GM18502 (cell line): Measurements from ENCODE around the gene TAF11L8.
"Not testable (repeated sequence)": the region's sequence is repeated elsewhere in the genome, so short reads cannot be mapped to it uniquely, and the experiment has no call there.

ENCODE experiments used
- ATAC-seq: cut with Tn5 transposase; IDR thresholded peaks from one replicate; pipeline ENCODE4 v1.9.1; 2021; ENCODE audit warnings: mild to moderate bottlenecking; ENCODE audit not compliant: unreplicated experiment, poor library complexity

The TAF11L8 gene

GRCh38 chr5:17590860-17591259 is at the start of gene TAF11L8:
TAF11L8 (minus strand) TSS chr5:17590960.
- ATAC-seq = not testable (repeated sequence)

- no peak for ATAC-seq
Measured at GRCh38 chr5:17634160-17634559, 43.4 kb upstream of the TAF11L8 start, which contains the start of gene TAF11L14. TAF11L14 (plus strand) TSS chr5:17634460.

- not testable (repeated sequence) for ATAC-seq
Measured at GRCh38 chr5:17631788-17632187, 41.0 kb upstream of the TAF11L8 start, which contains the start of gene TAF11L13. TAF11L13 (plus strand) TSS chr5:17632088.

DNA sequence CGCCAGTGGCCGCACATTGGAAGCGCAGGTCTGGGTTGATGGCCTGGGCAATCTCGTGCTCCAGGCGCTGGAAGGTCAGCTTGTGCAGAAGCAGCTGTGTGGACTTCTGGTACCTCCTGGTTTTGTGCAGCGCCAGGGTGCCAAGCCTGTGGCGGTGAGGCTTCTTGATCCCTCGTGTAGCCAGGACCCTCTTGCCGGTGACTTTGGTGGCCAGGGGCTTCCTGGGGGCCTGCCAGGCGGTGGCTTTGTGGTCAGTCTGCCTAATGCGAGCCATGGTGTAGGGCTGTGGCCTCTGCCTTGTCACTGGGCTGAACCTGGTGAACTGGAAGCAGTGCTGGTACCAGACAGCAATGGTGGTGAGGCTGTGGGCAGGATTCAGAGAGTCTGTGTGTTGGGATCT is 34.9 kb upstream of the TAF11L8 start:
- no peak for ATAC-seq

GRCh38 chr5:17620627-17621026 is 29.9 kb upstream of the TAF11L8 start:
- ATAC-seq = no peak

DNA sequence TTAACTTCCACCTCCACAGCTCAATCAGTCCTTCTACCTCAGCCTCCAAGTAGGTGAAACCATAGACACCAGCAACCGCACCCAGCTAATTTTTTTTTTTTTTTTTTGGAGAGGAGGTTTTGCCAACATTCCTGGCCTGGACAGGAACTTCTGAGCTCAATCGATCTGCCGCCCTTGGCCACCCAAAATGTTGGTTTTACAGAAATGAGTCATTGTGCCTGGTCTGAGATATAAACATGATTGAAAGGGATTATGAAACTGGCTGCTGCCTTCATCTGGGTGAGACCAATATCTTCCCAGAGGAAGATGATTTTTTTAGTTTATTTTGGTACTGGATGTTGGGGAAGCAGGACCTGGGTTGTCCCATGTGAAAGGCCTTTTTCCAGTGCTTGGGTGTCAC is 28.6 kb upstream of the TAF11L8 start:
- ATAC-seq = no peak

GRCh38 chr5:17614872-17615605 is 24.3 kb upstream of the TAF11L8 start:
- no peak for ATAC-seq

- ATAC-seq = not testable (repeated sequence)
Measured at GRCh38 chr5:17610092-17610491, 19.3 kb upstream of the TAF11L8 start, which contains the start of gene TAF11L12. TAF11L12 (plus strand) TSS chr5:17610392.

DNA sequence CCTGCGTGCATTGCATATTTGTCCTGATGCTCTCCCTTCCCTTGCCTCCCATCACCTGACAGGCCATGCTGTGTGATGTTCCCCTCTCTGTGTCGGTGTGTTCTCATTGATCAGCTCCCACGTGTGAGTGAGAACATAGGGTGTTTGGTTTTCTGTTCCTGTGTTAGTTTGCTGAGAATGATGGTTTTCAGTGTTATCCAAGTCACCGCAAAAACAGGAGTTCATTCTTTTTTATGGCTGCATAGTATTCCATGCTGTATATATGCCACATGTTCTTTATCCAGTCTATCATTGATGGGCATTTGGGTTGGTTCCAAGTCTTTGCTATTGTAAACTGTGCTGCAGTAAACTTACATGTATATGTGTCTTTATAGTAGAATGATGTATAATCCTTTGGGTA is 16.7 kb upstream of the TAF11L8 start:
- not testable (repeated sequence) for ATAC-seq

DNA sequence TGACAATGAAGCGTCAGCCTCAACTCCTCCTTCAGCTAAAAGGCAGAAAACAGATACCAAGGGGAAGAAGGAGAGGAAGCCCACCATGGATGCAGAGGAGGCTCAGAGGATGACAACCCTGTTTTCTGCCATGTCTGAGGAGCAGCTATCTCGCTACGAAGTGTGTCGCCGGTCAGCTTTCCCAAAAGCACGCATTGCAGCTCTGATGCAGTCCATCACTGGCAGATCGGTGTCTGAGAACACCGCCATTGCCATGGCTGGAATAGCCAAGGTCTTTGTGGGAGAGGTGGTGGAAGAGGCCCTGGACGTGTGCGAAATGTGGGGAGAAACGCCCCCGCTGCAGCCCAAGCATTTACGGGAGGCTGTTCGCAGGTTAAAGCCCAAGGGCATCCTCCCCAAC is 14.2 kb upstream of the TAF11L8 start:
- no peak for ATAC-seq

GRCh38 chr5:17603880-17604279 is 13.1 kb upstream of the TAF11L8 start, which contains the start of gene TAF11L11:
TAF11L11 (plus strand) TSS chr5:17604183.
- not testable (repeated sequence) for ATAC-seq

DNA sequence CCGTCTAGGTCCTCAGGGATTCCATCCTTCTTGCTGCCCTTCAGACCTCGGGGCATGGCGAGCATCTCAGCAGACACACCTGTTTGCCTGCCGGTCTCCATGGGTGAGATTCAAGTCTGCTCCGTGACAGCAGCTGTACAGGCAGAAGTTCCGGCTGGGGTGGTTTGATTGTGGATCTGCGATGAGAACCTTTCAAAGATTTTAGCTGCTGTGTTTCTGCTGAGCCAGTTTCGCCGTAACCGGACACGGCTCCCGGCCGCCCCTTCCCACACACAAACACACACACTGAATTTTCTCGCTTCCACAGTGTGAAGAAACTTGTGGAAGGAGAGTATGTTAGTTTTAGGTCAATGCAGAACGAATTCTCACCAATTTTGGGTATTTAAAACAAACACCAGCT is 7.0 kb upstream of the TAF11L8 start, which contains the start of gene TAF11L10:
TAF11L10 (minus strand) TSS at position 101 of the 400 bp plus-strand sequence.
- not testable (repeated sequence) for ATAC-seq

GRCh38 chr5:17594255-17594654 is 3.5 kb upstream of the TAF11L8 start, which contains the start of gene TAF11L9:
TAF11L9 (minus strand) TSS chr5:17594394.
- not testable (repeated sequence) for ATAC-seq

DNA sequence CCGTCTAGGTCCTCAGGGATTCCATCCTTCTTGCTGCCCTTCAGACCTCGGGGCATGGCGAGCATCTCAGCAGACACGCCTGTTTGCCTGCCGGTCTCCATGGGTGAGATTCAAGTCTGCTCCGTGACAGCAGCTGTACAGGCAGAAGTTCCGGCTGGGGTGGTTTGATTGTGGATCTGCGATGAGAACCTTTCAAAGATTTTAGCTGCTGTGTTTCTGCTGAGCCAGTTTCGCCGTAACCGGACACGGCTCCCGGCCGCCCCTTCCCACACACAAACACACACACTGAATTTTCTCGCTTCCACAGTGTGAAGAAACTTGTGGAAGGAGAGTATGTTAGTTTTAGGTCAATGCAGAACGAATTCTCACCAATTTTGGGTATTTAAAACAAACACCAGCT is 5.1 kb downstream of the TAF11L8 start, which contains the start of gene TAF11L7:
TAF11L7 (minus strand) TSS at position 101 of the 400 bp plus-strand sequence.
- not testable (repeated sequence) for ATAC-seq
